Activated CD8-positive, alpha-beta T cell treated with anti-CD3 and anti-CD28 coated beads, Interleukin-2, amount 10 ng/mL, durations not matched to agents 7 days and 5 days (primary cell): ENCODE results near the gene FGD4. TPM values are rescaled to one million over a fixed set of nuclear protein-coding genes. Genes with fewer than 3 reads are reported as not detected.
A peak's percentile ranks its signal among the peaks of the same experiment; 100 is the strongest.

Experiments used
- ATAC-seq: fragments of 150-1000 bp; cut with Tn5 transposase; one replicate; pipeline ENCODE4 v1.10.0; 2021; ENCODE audit warnings: moderate library complexity
- CTCF ChIA-PET: fragments of 350-600 bp; sonication (Branson Sonifier 250); formaldehyde crosslinking; loops from one replicate; lab custom pipeline; 2021; ENCODE audit warnings: antibody characterized with exemption; lab: Charles Lee
- POLR2A ChIA-PET: fragments of 350-600 bp; sonication (Branson Sonifier 250); formaldehyde crosslinking; loops from one replicate; lab custom pipeline; 2021; ENCODE audit warnings: antibody characterized with exemption; lab: Charles Lee
- DNase-seq: peaks from one replicate; pipeline ENCODE4 v3.0.0-alpha.2; 2020
- H3K27ac Mint-ChIP-seq: one replicate; pipeline ENCODE4 v1.8.0; 2021; ENCODE audit warnings: mild to moderate bottlenecking, mixed read lengths
- H3K27me3 Mint-ChIP-seq: one replicate; pipeline ENCODE4 v1.8.0; 2021; ENCODE audit warnings: low read depth, mixed read lengths
- H3K36me3 Mint-ChIP-seq: one replicate; pipeline ENCODE4 v1.8.0; 2021; ENCODE audit warnings: low read depth, mixed read lengths
- H3K4me1 Mint-ChIP-seq: one replicate; pipeline ENCODE4 v1.8.0; 2021; ENCODE audit warnings: low read depth, mixed read lengths
- H3K4me3 Mint-ChIP-seq: one replicate; pipeline ENCODE4 v1.8.0; 2021; ENCODE audit warnings: mild to moderate bottlenecking, mixed read lengths
- H3K9me3 Mint-ChIP-seq: one replicate; pipeline ENCODE4 v1.8.0; 2022; ENCODE audit warnings: mixed read lengths; ENCODE audit not compliant: insufficient read depth
- total RNA-seq, 2 experiments: library from RNA; stranded (reverse); gene quantifications; one replicate each; pipeline ENCODE4 v1.2.3, GENCODE V29; 2021

The FGD4 gene
- total RNA-seq, 2 experiments from 2014 or later = 0.66 to 0.68 TPM

GRCh38 chr12:32671930-32672780 is 272.8 kb downstream of the FGD4 start:
- CTCF ChIA-PET = interaction anchor here (0.7 to 6.2 kb wide), 23 partner anchors 10 to 1400 kb away, joined by 3 to 83 read pairs (median 3); partner anchors contain the start of gene YARS2
- Mint-ChIP-seq H3K36me3 (no peaks in the 10 kb centered on the region), H3K27me3 (no peaks in the 10 kb centered on the region), H3K27ac (no peak overlapping the region), H3K4me3 (no peak overlapping the region), H3K4me1 (no peaks in the 10 kb centered on the region), H3K9me3 (no peaks in the 10 kb centered on the region)
- DNase-seq = peak; percentile 54
- POLR2A ChIA-PET = interaction anchor here (0.6 kb wide), 2 partner anchors 195 to 206 kb away, joined by 3 read pairs; no protein-coding TSS in a partner anchor
- peak; percentile 44 for ATAC-seq

- DNase-seq = peak; percentile 94
- ChIA-PET CTCF (interaction anchor here (0.8 to 1.8 kb wide), 2 partner anchors 76 to 1343 kb away, joined by 3 to 5 read pairs; partner anchors contain the start of genes ALG10 and YARS2), POLR2A (interaction anchor here (0.9 to 2.4 kb wide), 2 partner anchors 76 to 90 kb away, joined by 3 to 11 read pairs; partner anchors contain the start of gene YARS2)
- peak; percentile 99 for ATAC-seq
- H3K27me3 Mint-ChIP-seq = no peaks in the 10 kb centered on the region
- peaks cover 15% of the 10 kb centered on the region for H3K36me3 Mint-ChIP-seq
- peak within 1 kb of the TSS; percentile 87 for H3K27ac Mint-ChIP-seq
- peak within 1 kb of the TSS; percentile 85 for H3K4me3 Mint-ChIP-seq
- no peaks in the 10 kb centered on the region for H3K9me3 Mint-ChIP-seq
- peaks cover 29% of the 10 kb centered on the region for H3K4me1 Mint-ChIP-seq
Observed at GRCh38 chr12:32679091-32679919, 279.9 kb downstream of the FGD4 start, which contains the start of gene DNM1L. TSS of gene DNM1L (plus strand) at chr12:32679301. CDS start at chr12:32679364, 63 bp downstream.

- DNase-seq (no peak), ATAC-seq (no peak)
- Mint-ChIP-seq H3K27ac (peak overlapping the region; percentile 71), H3K27me3 (no peaks in the 10 kb centered on the region), H3K36me3 (peaks cover 16% of the 10 kb centered on the region), H3K9me3 (no peaks in the 10 kb centered on the region), H3K4me3 (peak overlapping the region; percentile 85), H3K4me1 (peaks cover 29% of the 10 kb centered on the region)
- CTCF ChIA-PET = no interaction called here
- POLR2A ChIA-PET = interaction anchor here (2.4 kb wide), 1 partner anchor 75 kb away, joined by 11 read pairs; the partner anchor contains the start of gene YARS2
Observed at GRCh38 chr12:32679920-32680237, 280.5 kb downstream of the FGD4 start.

GRCh38 chr12:32680787-32681186 is 281.4 kb downstream of the FGD4 start:
- Mint-ChIP-seq H3K27ac (no peak overlapping the region), H3K4me3 (peak overlapping the region; percentile 85), H3K36me3 (peaks cover 22% of the 10 kb centered on the region), H3K27me3 (no peaks in the 10 kb centered on the region), H3K4me1 (peaks cover 29% of the 10 kb centered on the region), H3K9me3 (no peaks in the 10 kb centered on the region)
- ATAC-seq (no peak), DNase-seq (no peak)
- CTCF ChIA-PET = interaction anchor here (0.5 to 1.4 kb wide), 3 partner anchors 75 to 315 kb away, joined by 3 to 7 read pairs (median 3); partner anchors contain the start of gene YARS2
- POLR2A ChIA-PET = interaction anchor here (2.4 kb wide), 1 partner anchor 74 kb away, joined by 11 read pairs; the partner anchor contains the start of gene YARS2

GRCh38 chr12:32681272-32681671 is 281.9 kb downstream of the FGD4 start:
- no peak for DNase-seq
- peaks cover 24% of the 10 kb centered on the region for H3K36me3 Mint-ChIP-seq
- no peaks in the 10 kb centered on the region for H3K9me3 Mint-ChIP-seq
- ChIA-PET CTCF (interaction anchor here (0.5 to 1.4 kb wide), 3 partner anchors 74 to 315 kb away, joined by 3 to 7 read pairs (median 3); partner anchors contain the start of gene YARS2), POLR2A (interaction anchor here (2.4 kb wide), 1 partner anchor 74 kb away, joined by 11 read pairs; the partner anchor contains the start of gene YARS2)
- peaks cover 29% of the 10 kb centered on the region for H3K4me1 Mint-ChIP-seq
- H3K27me3 Mint-ChIP-seq = no peaks in the 10 kb centered on the region
- ATAC-seq = no peak
- no peak overlapping the region for H3K4me3 Mint-ChIP-seq
- no peak overlapping the region for H3K27ac Mint-ChIP-seq

GRCh38 chr12:32686340-32686739 is 287.0 kb downstream of the FGD4 start:
- ChIA-PET CTCF (no interaction called here), POLR2A (no interaction called here)
- Mint-ChIP-seq H3K9me3 (no peaks in the 10 kb centered on the region), H3K4me1 (peaks cover 8% of the 10 kb centered on the region), H3K27me3 (no peaks in the 10 kb centered on the region), H3K27ac (no peak overlapping the region), H3K36me3 (peaks cover 41% of the 10 kb centered on the region), H3K4me3 (no peak overlapping the region)
- DNase-seq = no peak
- ATAC-seq = no peak

GRCh38 chr12:32688786-32689185 is 289.4 kb downstream of the FGD4 start:
- ChIA-PET POLR2A (no interaction called here), CTCF (interaction anchor here (0.6 to 2.6 kb wide), 3 partner anchors 49 to 1036 kb away, joined by 3 to 10 read pairs (median 5); partner anchors contain the start of gene YARS2)
- DNase-seq (no peak), ATAC-seq (no peak)
- Mint-ChIP-seq H3K27ac (no peak overlapping the region), H3K4me1 (peaks cover 12% of the 10 kb centered on the region), H3K36me3 (peaks cover 33% of the 10 kb centered on the region), H3K4me3 (no peak overlapping the region), H3K27me3 (no peaks in the 10 kb centered on the region), H3K9me3 (no peaks in the 10 kb centered on the region)

GRCh38 chr12:32690927-32691326 is 291.6 kb downstream of the FGD4 start:
- no peak for DNase-seq
- peaks cover 32% of the 10 kb centered on the region for H3K36me3 Mint-ChIP-seq
- no peaks in the 10 kb centered on the region for H3K9me3 Mint-ChIP-seq
- peaks cover 14% of the 10 kb centered on the region for H3K4me1 Mint-ChIP-seq
- H3K27ac Mint-ChIP-seq = no peak overlapping the region
- ATAC-seq = no peak
- H3K27me3 Mint-ChIP-seq = no peaks in the 10 kb centered on the region
- CTCF ChIA-PET = no interaction called here
- POLR2A ChIA-PET = no interaction called here
- no peak overlapping the region for H3K4me3 Mint-ChIP-seq

GRCh38 chr12:32692358-32692757 is 293.0 kb downstream of the FGD4 start:
- Mint-ChIP-seq H3K9me3 (no peaks in the 10 kb centered on the region), H3K36me3 (peaks cover 24% of the 10 kb centered on the region), H3K27me3 (no peaks in the 10 kb centered on the region), H3K27ac (no peak overlapping the region), H3K4me3 (no peak overlapping the region), H3K4me1 (peaks cover 14% of the 10 kb centered on the region)
- ATAC-seq (no peak), DNase-seq (no peak)
- POLR2A ChIA-PET = no interaction called here
- CTCF ChIA-PET = interaction anchor here (1.0 kb wide), 1 partner anchor 63 kb away, joined by 4 read pairs; the partner anchor contains the start of gene YARS2

GRCh38 chr12:32693036-32693435 is 293.7 kb downstream of the FGD4 start:
- POLR2A ChIA-PET = no interaction called here
- Mint-ChIP-seq H3K27me3 (no peaks in the 10 kb centered on the region), H3K4me3 (no peak overlapping the region), H3K36me3 (peaks cover 23% of the 10 kb centered on the region), H3K27ac (no peak overlapping the region), H3K4me1 (peaks cover 14% of the 10 kb centered on the region), H3K9me3 (no peaks in the 10 kb centered on the region)
- CTCF ChIA-PET = no interaction called here
- no peak for DNase-seq
- ATAC-seq = no peak
